Liver (tissue), 3 donors: ENCODE measurements around the gene UGT1A7.

Source experiments
- EGR1 ChIP-seq, 2 donors: IDR thresholded peaks; 2 replicates each; pipeline ENCODE4 v1.6.1; 2016 to 2018; ENCODE audit warnings: antibody characterized with exemption in 2 of 2, low read depth in 2 of 2
- FOXA1 ChIP-seq: IDR thresholded peaks from 2 replicates; pipeline ENCODE4 v1.6.1; 2016; ENCODE audit warnings: antibody characterized with exemption
- GABPA ChIP-seq, 2 donors: IDR thresholded peaks in 1 of 2; conservative IDR thresholded peaks in 1 of 2; 2 replicates each; pipeline ENCODE4 v1.6.1; 2016; ENCODE audit warnings: antibody characterized with exemption in 2 of 2, mild to moderate bottlenecking in 1 of 2, moderate library complexity in 1 of 2
- JUND ChIP-seq, 2 donors: IDR thresholded peaks; 2 replicates each; pipeline ENCODE4 v1.6.1; 2016; ENCODE audit warnings: antibody characterized with exemption in 2 of 2
- RAD21 ChIP-seq, 2 donors: IDR thresholded peaks; 2 replicates each; pipeline ENCODE4 v1.6.1; 2016; ENCODE audit warnings: antibody characterized with exemption in 2 of 2, mild to moderate bottlenecking in 2 of 2
- SP1 ChIP-seq: IDR thresholded peaks from 2 replicates; pipeline ENCODE4 v1.6.1; 2018; ENCODE audit warnings: antibody characterized with exemption, mild to moderate bottlenecking
- TAF1 ChIP-seq: conservative IDR thresholded peaks from 2 replicates; pipeline ENCODE4 v1.6.1; 2016; ENCODE audit warnings: antibody characterized with exemption, mild to moderate bottlenecking
- TF ChIP-seq, protein P1 (sequence below): fragments of 150-350 bp; IDR thresholded peaks from 2 replicates; pipeline ENCODE4 v1.5.1; 2017; ENCODE audit warnings: improper control_type of control experiment, low read depth, low read length; ENCODE audit not compliant: missing input control
- TF ChIP-seq, protein P2 (sequence below): IDR thresholded peaks from 2 replicates; pipeline ENCODE4 v1.6.1; 2016; ENCODE audit warnings: antibody characterized with exemption, mild to moderate bottlenecking
- TF ChIP-seq, protein P3 (sequence below): IDR thresholded peaks from 2 replicates; pipeline ENCODE4 v1.6.1; 2016; ENCODE audit warnings: antibody characterized with exemption
- TF ChIP-seq, protein P4 (sequence below): IDR thresholded peaks from 2 replicates; pipeline ENCODE4 v1.6.1; 2016; ENCODE audit warnings: antibody characterized with exemption
- TF ChIP-seq, protein P5 (sequence below): IDR thresholded peaks from 2 replicates; pipeline ENCODE4 v1.6.1; 2016; ENCODE audit warnings: antibody characterized with exemption
- donor health status: healthy.
- donor health status: healthy.

DNA sequence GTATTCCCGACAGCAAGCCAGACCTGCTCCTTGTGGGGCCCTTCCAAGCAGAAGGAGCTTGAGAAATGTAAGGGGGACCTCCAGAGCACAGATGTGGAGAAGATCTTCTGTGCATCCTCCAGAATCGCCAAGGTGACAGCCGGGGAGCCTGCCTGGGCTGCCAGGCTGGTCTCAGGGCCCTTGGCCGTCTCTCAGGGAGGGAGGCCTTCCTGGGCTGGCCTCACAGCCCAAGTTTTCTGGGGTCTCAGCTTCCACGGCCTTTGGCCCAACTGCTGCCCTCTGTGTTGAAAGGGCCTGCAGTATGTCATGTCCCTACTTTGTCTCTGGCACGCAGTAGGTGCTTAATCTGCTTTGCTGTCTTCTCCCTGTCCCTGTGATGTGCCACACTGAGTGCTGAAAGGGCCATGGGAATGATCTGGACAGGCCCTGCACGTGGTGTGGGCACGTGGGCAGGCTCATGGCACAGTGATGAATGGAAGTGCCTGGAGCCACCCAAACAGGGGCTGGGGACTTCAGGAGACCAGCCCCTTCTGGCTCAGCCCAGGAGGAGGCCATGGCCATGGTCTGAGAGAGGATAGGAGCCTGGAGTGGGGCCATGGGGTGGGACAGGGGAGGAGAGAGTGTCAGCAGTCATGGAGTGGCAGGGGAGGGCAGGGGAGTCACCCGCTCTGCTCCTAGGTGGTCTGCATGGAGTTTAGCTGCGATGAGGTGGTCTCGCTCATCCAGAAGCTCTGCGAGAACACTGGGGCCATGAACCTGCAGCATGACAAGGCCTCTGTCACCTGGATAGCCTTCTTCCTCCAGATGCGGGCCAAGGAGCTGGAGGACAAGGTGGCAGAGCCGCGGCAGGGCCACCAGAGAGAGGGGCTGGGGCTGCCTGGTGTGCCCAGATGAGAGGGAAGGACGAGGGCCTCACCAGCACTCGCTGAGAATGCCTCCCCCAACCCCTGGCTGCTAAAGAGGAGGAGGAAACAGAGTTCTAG is 137.2 kb downstream of the UGT1A7 start:
- TF ChIP-seq, protein P1, sequence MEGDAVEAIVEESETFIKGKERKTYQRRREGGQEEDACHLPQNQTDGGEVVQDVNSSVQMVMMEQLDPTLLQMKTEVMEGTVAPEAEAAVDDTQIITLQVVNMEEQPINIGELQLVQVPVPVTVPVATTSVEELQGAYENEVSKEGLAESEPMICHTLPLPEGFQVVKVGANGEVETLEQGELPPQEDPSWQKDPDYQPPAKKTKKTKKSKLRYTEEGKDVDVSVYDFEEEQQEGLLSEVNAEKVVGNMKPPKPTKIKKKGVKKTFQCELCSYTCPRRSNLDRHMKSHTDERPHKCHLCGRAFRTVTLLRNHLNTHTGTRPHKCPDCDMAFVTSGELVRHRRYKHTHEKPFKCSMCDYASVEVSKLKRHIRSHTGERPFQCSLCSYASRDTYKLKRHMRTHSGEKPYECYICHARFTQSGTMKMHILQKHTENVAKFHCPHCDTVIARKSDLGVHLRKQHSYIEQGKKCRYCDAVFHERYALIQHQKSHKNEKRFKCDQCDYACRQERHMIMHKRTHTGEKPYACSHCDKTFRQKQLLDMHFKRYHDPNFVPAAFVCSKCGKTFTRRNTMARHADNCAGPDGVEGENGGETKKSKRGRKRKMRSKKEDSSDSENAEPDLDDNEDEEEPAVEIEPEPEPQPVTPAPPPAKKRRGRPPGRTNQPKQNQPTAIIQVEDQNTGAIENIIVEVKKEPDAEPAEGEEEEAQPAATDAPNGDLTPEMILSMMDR, result no peak
- TF ChIP-seq, protein P2, sequence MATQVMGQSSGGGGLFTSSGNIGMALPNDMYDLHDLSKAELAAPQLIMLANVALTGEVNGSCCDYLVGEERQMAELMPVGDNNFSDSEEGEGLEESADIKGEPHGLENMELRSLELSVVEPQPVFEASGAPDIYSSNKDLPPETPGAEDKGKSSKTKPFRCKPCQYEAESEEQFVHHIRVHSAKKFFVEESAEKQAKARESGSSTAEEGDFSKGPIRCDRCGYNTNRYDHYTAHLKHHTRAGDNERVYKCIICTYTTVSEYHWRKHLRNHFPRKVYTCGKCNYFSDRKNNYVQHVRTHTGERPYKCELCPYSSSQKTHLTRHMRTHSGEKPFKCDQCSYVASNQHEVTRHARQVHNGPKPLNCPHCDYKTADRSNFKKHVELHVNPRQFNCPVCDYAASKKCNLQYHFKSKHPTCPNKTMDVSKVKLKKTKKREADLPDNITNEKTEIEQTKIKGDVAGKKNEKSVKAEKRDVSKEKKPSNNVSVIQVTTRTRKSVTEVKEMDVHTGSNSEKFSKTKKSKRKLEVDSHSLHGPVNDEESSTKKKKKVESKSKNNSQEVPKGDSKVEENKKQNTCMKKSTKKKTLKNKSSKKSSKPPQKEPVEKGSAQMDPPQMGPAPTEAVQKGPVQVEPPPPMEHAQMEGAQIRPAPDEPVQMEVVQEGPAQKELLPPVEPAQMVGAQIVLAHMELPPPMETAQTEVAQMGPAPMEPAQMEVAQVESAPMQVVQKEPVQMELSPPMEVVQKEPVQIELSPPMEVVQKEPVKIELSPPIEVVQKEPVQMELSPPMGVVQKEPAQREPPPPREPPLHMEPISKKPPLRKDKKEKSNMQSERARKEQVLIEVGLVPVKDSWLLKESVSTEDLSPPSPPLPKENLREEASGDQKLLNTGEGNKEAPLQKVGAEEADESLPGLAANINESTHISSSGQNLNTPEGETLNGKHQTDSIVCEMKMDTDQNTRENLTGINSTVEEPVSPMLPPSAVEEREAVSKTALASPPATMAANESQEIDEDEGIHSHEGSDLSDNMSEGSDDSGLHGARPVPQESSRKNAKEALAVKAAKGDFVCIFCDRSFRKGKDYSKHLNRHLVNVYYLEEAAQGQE, result no peak
- TF ChIP-seq RAD21 (IDR thresholded peaks at IDR 0.05) (no peak), TAF1 (no peak), EGR1 (IDR thresholded peaks at IDR 0.05; ENCODE audit: low read depth in 2 of 2) (no peak), SP1 (no peak), FOXA1 (no peak), JUND (IDR thresholded peaks at IDR 0.05) (no peak), GABPA (IDR thresholded peaks at IDR 0.05 in 1 of 2, conservative IDR thresholded peaks at IDR 0.05 in 1 of 2) (no peak)
- TF ChIP-seq, protein P3, sequence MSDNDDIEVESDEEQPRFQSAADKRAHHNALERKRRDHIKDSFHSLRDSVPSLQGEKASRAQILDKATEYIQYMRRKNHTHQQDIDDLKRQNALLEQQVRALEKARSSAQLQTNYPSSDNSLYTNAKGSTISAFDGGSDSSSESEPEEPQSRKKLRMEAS, result no peak
- TF ChIP-seq, protein P4, sequence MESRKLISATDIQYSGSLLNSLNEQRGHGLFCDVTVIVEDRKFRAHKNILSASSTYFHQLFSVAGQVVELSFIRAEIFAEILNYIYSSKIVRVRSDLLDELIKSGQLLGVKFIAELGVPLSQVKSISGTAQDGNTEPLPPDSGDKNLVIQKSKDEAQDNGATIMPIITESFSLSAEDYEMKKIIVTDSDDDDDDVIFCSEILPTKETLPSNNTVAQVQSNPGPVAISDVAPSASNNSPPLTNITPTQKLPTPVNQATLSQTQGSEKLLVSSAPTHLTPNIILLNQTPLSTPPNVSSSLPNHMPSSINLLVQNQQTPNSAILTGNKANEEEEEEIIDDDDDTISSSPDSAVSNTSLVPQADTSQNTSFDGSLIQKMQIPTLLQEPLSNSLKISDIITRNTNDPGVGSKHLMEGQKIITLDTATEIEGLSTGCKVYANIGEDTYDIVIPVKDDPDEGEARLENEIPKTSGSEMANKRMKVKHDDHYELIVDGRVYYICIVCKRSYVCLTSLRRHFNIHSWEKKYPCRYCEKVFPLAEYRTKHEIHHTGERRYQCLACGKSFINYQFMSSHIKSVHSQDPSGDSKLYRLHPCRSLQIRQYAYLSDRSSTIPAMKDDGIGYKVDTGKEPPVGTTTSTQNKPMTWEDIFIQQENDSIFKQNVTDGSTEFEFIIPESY, result no peak
- TF ChIP-seq, protein P5, sequence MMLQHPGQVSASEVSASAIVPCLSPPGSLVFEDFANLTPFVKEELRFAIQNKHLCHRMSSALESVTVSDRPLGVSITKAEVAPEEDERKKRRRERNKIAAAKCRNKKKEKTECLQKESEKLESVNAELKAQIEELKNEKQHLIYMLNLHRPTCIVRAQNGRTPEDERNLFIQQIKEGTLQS, result no peak
